K562 (cell line): ENCODE data around the gene SPATA2L. TPM values are rescaled to one million over a fixed set of nuclear protein-coding genes. Genes with fewer than 3 reads are reported as not detected.

Experiments used
- ATAC-seq: fragments of 200-7000 bp; cut with Tn5 transposase; 3 replicates; pipeline ENCODE4 v1.9.1; 2020; ENCODE audit warnings: moderate library complexity
- BruUV-seq: library from RNA; stranded (reverse); fragments of 400-500 nt; replicated peaks from 2 replicates; lab custom pipeline; 2021; lab: Mats Ljungman, UMichigan
- CTCF ChIA-PET: fragments of 300-600 bp; formaldehyde crosslinking; extraction: SDS; loops from one replicate; lab custom pipeline; 2021; ENCODE audit warnings: low intra/inter-chr PET ratio; lab: Yijun Ruan, JAX
- POLR2A ChIA-PET: fragments of 300-600, 350-650 bp; sonication (Branson Sonifier 250); formaldehyde crosslinking; extraction: SDS; loops from one replicate; lab custom pipeline; 2021; ENCODE audit warnings: antibody characterized with exemption, inconsistent platforms; lab: Yijun Ruan, JAX
- DNase-seq, 4 experiments: peaks; one replicate each; pipeline versions ENCODE4 v3.0.0 to v3.0.0-alpha.2; 2011 to 2018; ENCODE audit warnings: low spot score in 3 of 4, mixed read lengths in 3 of 4; ENCODE audit errors: extremely low read depth in 1 of 4
- FAIRE-seq: peaks from 2 replicates; lab custom pipeline; 2011; peaks lifted over from hg19 to GRCh38; lab: Jason Lieb, UNC
- H2AFZ ChIP-seq: 2 replicates; pipeline ENCODE4 v1.6.0; 2011; ENCODE audit warnings: low read depth, low read length, control low read depth, inconsistent platforms
- H3K27ac ChIP-seq: fragments of 200-600 bp; 3 replicates; pipeline ENCODE4 v1.8.0; 2011; ENCODE audit warnings: low read depth, mild to moderate bottlenecking, control low read depth, inconsistent platforms, low read length, moderate library complexity, mixed read lengths; ENCODE audit errors: extremely low read depth
- H3K27me3 ChIP-seq, 2 experiments: fragments of 300-600 bp in 1 of 2; 2 replicates in 1 of 2; 3 replicates in 1 of 2; pipeline versions ENCODE4 v1.6.0 to v1.8.0; 2011; ENCODE audit warnings: inconsistent platforms in 2 of 2, low read length in 2 of 2, mild to moderate bottlenecking in 1 of 2, mixed read lengths in 1 of 2, moderate library complexity in 1 of 2; ENCODE audit not compliant: control insufficient read depth in 2 of 2, insufficient read depth in 2 of 2
- H3K36me3 ChIP-seq: fragments of 300-600 bp; 3 replicates; pipeline ENCODE4 v1.8.0; 2011; ENCODE audit warnings: mild to moderate bottlenecking, low read length, inconsistent platforms; ENCODE audit not compliant: control insufficient read depth, insufficient read depth
- H3K4me1 ChIP-seq, 2 experiments: fragments of 200-600 bp in 1 of 2; replicated peaks in 1 of 2; 2 replicates in 1 of 2; 3 replicates in 1 of 2; pipeline versions ENCODE4 v1.5.1 to v1.8.0; 2011; ENCODE audit warnings: inconsistent platforms in 2 of 2, low read length in 2 of 2, mild to moderate bottlenecking in 1 of 2, mixed read lengths in 1 of 2, moderate library complexity in 1 of 2; ENCODE audit not compliant: control insufficient read depth in 2 of 2, insufficient read depth in 2 of 2
- H3K4me2 ChIP-seq: 2 replicates; pipeline ENCODE4 v1.6.1; 2011; ENCODE audit warnings: low read length, control low read depth, inconsistent platforms, mixed read lengths; ENCODE audit not compliant: insufficient read depth
- H3K4me3 ChIP-seq: fragments of 200-600 bp; sonication (generic), shearing (Covaris generic); 2 replicates; pipeline ENCODE4 v1.5.1; 2016; ENCODE audit warnings: control low read depth, inconsistent platforms
- H3K79me2 ChIP-seq: fragments of 200-600 bp; 3 replicates; pipeline ENCODE4 v1.8.0; 2011; ENCODE audit warnings: low read length, inconsistent platforms; ENCODE audit not compliant: control insufficient read depth, insufficient read depth
- H3K9ac ChIP-seq, 2 experiments: 2 replicates each; pipeline versions ENCODE4 v1.6.0 to v1.6.1; 2011; ENCODE audit warnings: low read depth in 2 of 2, low read length in 2 of 2, control low read depth in 1 of 2, inconsistent platforms in 1 of 2, mild to moderate bottlenecking in 1 of 2, mixed read lengths in 1 of 2; ENCODE audit not compliant: insufficient read depth in 1 of 2
- H3K9me1 ChIP-seq: one replicate; pipeline ENCODE4 v1.6.0; 2011; ENCODE audit warnings: inconsistent platforms, mild to moderate bottlenecking, low read length, moderate library complexity; ENCODE audit not compliant: control insufficient read depth, insufficient read depth
- H3K9me3 ChIP-seq: replicated peaks from 2 replicates; pipeline ENCODE4 v1.5.1; 2011; ENCODE audit warnings: low read depth, low read length, inconsistent platforms; ENCODE audit not compliant: control insufficient read depth, insufficient read depth
- H4K20me1 ChIP-seq: replicated peaks from 2 replicates; pipeline ENCODE4 v1.6.1; 2011; ENCODE audit warnings: low read length, inconsistent platforms, mixed read lengths; ENCODE audit not compliant: control insufficient read depth, insufficient read depth
- ATF6 ChIP-seq: sonication (generic); formaldehyde crosslinking; IDR thresholded peaks from 2 replicates; pipeline ENCODE4 v1.4.0; 2020; ENCODE audit warnings: mild to moderate bottlenecking, missing genetic modification reagents
- FIP1L1 ChIP-seq: fragments of 200-400 bp; formaldehyde crosslinking; IDR thresholded peaks from 2 replicates; pipeline ENCODE4 v1.6.1; 2018; ENCODE audit warnings: mild to moderate bottlenecking, low read depth, low read length; ENCODE audit not compliant: poor library complexity, severe bottlenecking
- FOXA1 ChIP-seq: fragments of 450-650 bp; IDR thresholded peaks from 2 replicates; pipeline ENCODE4 v1.6.1; 2016; ENCODE audit warnings: mild to moderate bottlenecking, borderline replicate concordance
- HIVEP1 ChIP-seq: fragments of 250-450 bp; sonication (Bioruptor Pico); IDR thresholded peaks from 2 replicates; pipeline ENCODE4 v1.4.0; 2020; ENCODE audit warnings: mild to moderate bottlenecking
- HNRNPH1 ChIP-seq: fragments of 200-400 bp; formaldehyde crosslinking; optimal IDR thresholded peaks from 2 replicates; pipeline ENCODE3; 2017; ENCODE audit warnings: low read depth, mild to moderate bottlenecking, low read length, moderate library complexity
- HSF4 ChIP-seq: fragments of 250-450 bp; sonication (Bioruptor Pico); IDR thresholded peaks from 2 replicates; pipeline ENCODE4 v2.1.2; 2022; ENCODE audit warnings: mild to moderate bottlenecking, moderate library complexity, borderline replicate concordance
- MYBL2 ChIP-seq, 2 experiments: fragments of 450-650 bp in 1 of 2; sonication (generic) in 1 of 2; formaldehyde crosslinking in 1 of 2; IDR thresholded peaks; 2 replicates each; pipeline versions ENCODE4 v1.6.1 to v1.8.1; 2017 to 2022; ENCODE audit warnings: borderline replicate concordance in 1 of 2, inconsistent platforms in 1 of 2, low read depth in 1 of 2, mild to moderate bottlenecking in 1 of 2, missing genetic modification reagents in 1 of 2, moderate library complexity in 1 of 2
- POLR2G ChIP-seq: fragments of 200-400 bp; formaldehyde crosslinking; IDR thresholded peaks from 2 replicates; pipeline ENCODE4 v1.6.1; 2017; ENCODE audit warnings: low read depth, mild to moderate bottlenecking, antibody characterized with exemption, low read length, moderate library complexity
- RBFOX2 ChIP-seq: fragments of 200-400 bp; formaldehyde crosslinking; IDR thresholded peaks from 2 replicates; pipeline ENCODE4 v1.6.1; 2017; ENCODE audit warnings: low read depth, mild to moderate bottlenecking, low read length, moderate library complexity
- RBM22 ChIP-seq: fragments of 200-400 bp; formaldehyde crosslinking; IDR thresholded peaks from 2 replicates; pipeline ENCODE4 v1.6.1; 2018; ENCODE audit warnings: low read length, low read depth; ENCODE audit not compliant: poor library complexity, severe bottlenecking
- SUPT5H ChIP-seq: fragments of 450-650 bp; IDR thresholded peaks from 2 replicates; pipeline ENCODE4 v1.6.1; 2016
- TAF9B ChIP-seq: fragments of 450-650 bp; IDR thresholded peaks from 2 replicates; pipeline ENCODE4 v1.6.1; 2018; ENCODE audit warnings: mild to moderate bottlenecking; ENCODE audit not compliant: partially characterized antibody
- ZC3H4 ChIP-seq: sonication (generic); formaldehyde crosslinking; IDR thresholded peaks from 2 replicates; pipeline ENCODE4 v1.9.0; 2021; ENCODE audit warnings: missing genetic modification reagents, borderline replicate concordance
- ZNF668 ChIP-seq: fragments of 250-450 bp; sonication (Bioruptor Pico); IDR thresholded peaks from 2 replicates; pipeline ENCODE4 v1.8.0; 2022; ENCODE audit warnings: mild to moderate bottlenecking, inconsistent platforms
- WGBS: fragments of 100-300 bp; shearing (Covaris generic); methylation state at CpG from one replicate; pipeline ENCODE4 v1.1.6; 2016; ENCODE audit warnings: low coverage, mixed read lengths; ENCODE audit not compliant: insufficient coverage; ENCODE audit errors: missing lambda C conversion rate; 5-methylcytosine and 5-hydroxymethylcytosine counted together
- in situ Hi-C: fragments of 300-500 bp; cut with MboI; formaldehyde crosslinking; loops from 4 replicates; pipeline ENCODE4 v1.15.0; 2018; ENCODE audit warnings: inconsistent platforms, mixed read lengths
- intact Hi-C: fragments of 100-400 bp; cut with micrococcal nuclease; formaldehyde crosslinking; loops from 2 replicates; pipeline ENCODE4 v1.14.2; 2022
- polyA plus RNA-seq, 8 experiments: library from polyadenylated mRNA; depleted of rRNA in 4 of 8; stranded (reverse) in 5 of 8; unstranded in 3 of 8; fragments of >200 nt; fragmentation: Nextera tagmentation in 2 of 8; fragmentation: Illumina TruSeq in 1 of 8; extraction: Ambion mirVana in 2 of 8; extraction: Trizol in 1 of 8; gene quantifications; 2 replicates each; pipeline versions ENCODE4 v1.2.1 to v1.2.3, GENCODE V29; 2011 to 2014; ENCODE audit warnings: inconsistent platforms in 1 of 8, missing spikeins in 1 of 8
- total RNA-seq, 7 experiments: library from RNA; depleted of rRNA in 6 of 7; stranded (reverse); fragments of >200 nt in 6 of 7; fragmentation: Illumina TruSeq in 2 of 7; extraction: Trizol in 2 of 7; gene quantifications; 2 replicates each; pipeline versions ENCODE4 v1.2.1 to v1.2.3, GENCODE V29; 2011 to 2021; ENCODE audit warnings: low replicate concordance in 1 of 7

The SPATA2L gene
- total and polyA plus RNA-seq, 9 of the 15 experiments (the other 6 are each of a cell fraction or from before 2014, with no cell fraction given): 0.13 to 19.2 (median 4.8) TPM; not detected in 1

GRCh38 chr16:89697616-89698331 is 3.7 kb downstream of the SPATA2L start:
- no peak overlapping the region for H3K27ac ChIP-seq
- intact Hi-C loops: no loop called here
- peaks cover 4% of the 10 kb centered on the region; the same call in 1 of the 2 replicates for H4K20me1 ChIP-seq
- H3K79me2 ChIP-seq: peaks cover 9% of the 10 kb centered on the region
- H3K36me3 ChIP-seq: peaks cover 52% of the 10 kb centered on the region; the same call in 2 of the 3 replicates
- no peak for FAIRE-seq
- no peaks in the 10 kb centered on the region for H3K9me3 ChIP-seq
- WGBS: 92% methylated on average over 24 of the region's 32 CpGs
- peaks cover 13 to 78% of the 10 kb centered on the region in 2 experiments for H3K4me1 ChIP-seq
- DNase-seq: peak in 1 of 4 experiments; percentile 10
- peaks cover 11% of the 10 kb centered on the region for H3K9me1 ChIP-seq
- no peak overlapping the region for H3K4me2 ChIP-seq
- ChIA-PET CTCF (interaction anchor here (0.6 kb wide), 1 partner anchor 165 kb away, joined by 3 read pairs; no protein-coding TSS in a partner anchor), POLR2A (interaction anchor here (0.5 to 1.7 kb wide), 6 partner anchors 9 to 498 kb away, joined by 3 to 9 read pairs (median 3); partner anchors contain the start of genes CDK10 and SLC22A31)
- in situ Hi-C loops: no loop called here
- BruUV-seq: no TSS peak
- TF ChIP-seq FIP1L1 (peak; percentile 21), HIVEP1 (CRISPR knock-in tag) (no peak), MYBL2 (IDR thresholded peaks at IDR 0.05; ENCODE audit: low read depth) (no peak), MYBL2 (CRISPR knock-in tag; IDR thresholded peaks at IDR 0.05; ENCODE audit: borderline replicate concordance) (no peak), ZNF668 (CRISPR knock-in tag) (no peak), TAF9B (no peak), SUPT5H (peak; percentile 11; the same call in 1 of the 2 replicates), ATF6 (no peak), RBM22 (peak; percentile 8), ZC3H4 (CRISPR knock-in tag) (no peak), FOXA1 (no peak), POLR2G (peak; percentile 53), HNRNPH1 (no peak), HSF4 (CRISPR knock-in tag) (no peak), RBFOX2 (0 out of 2 replicates have a peak, but pooled peaks have one; percentile 2)
- H2AFZ ChIP-seq: no peak overlapping the region
- no peaks in the 10 kb centered on the region for H3K27me3 ChIP-seq
- no peak for ATAC-seq
- no peak overlapping the region for H3K4me3 ChIP-seq
- peak overlapping the region in 1 of 2 experiments; percentile 65; a peak in 2 of 4 replicates for H3K9ac ChIP-seq
